HepG2 (cell line): ENCODE measurements around the gene SEMA4F. TPM values are rescaled to one million over a fixed set of nuclear protein-coding genes. Genes with fewer than 3 reads are reported as not detected.

Experiments
- ATAC-seq: fragments of 200-7000 bp; cut with Tn5 transposase; 3 replicates; pipeline ENCODE4 v1.9.1; 2020; ENCODE audit warnings: mild to moderate bottlenecking, moderate library complexity
- BruUV-seq: library from RNA; stranded (reverse); fragments of 400-500 nt; replicated peaks from 2 replicates; lab custom pipeline; 2021; lab: Mats Ljungman, UMichigan
- CTCF ChIA-PET: fragments of 300-600 bp; formaldehyde crosslinking; extraction: SDS; loops from one replicate; lab custom pipeline; 2021; ENCODE audit warnings: low total read pairs, inconsistent platforms, low intra/inter-chr PET ratio; lab: Yijun Ruan, JAX
- POLR2A ChIA-PET: fragments of 350-600 bp; sonication (Branson Sonifier 250); formaldehyde crosslinking; loops from one replicate; lab custom pipeline; 2020; ENCODE audit warnings: antibody characterized with exemption, inconsistent platforms; lab: Yijun Ruan, JAX
- DNase-seq: peaks from one replicate; pipeline ENCODE4 v3.0.0-alpha.2; 2015; ENCODE audit warnings: low spot score
- FAIRE-seq: peaks from 3 replicates; lab custom pipeline; 2011; peaks lifted over from hg19 to GRCh38; lab: Jason Lieb, UNC
- H2AFZ ChIP-seq: one replicate; pipeline ENCODE4 v1.6.1; 2011; ENCODE audit warnings: low read length, inconsistent platforms
- H3K27ac ChIP-seq: fragments of 300-600 bp; 3 replicates; pipeline ENCODE4 v1.8.0; 2011; ENCODE audit warnings: mixed run types, mild to moderate bottlenecking, mixed read lengths, low read length, inconsistent platforms; ENCODE audit not compliant: insufficient read depth; ENCODE audit errors: extremely low read length
- H3K27me3 ChIP-seq, 2 experiments: fragments of 200-600 bp in 1 of 2; 2 replicates in 1 of 2; 3 replicates in 1 of 2; pipeline versions ENCODE4 v1.6.0 to v1.8.0; 2011; ENCODE audit warnings: low read length in 2 of 2, mild to moderate bottlenecking in 2 of 2, moderate library complexity in 2 of 2, inconsistent platforms in 1 of 2; ENCODE audit not compliant: insufficient read depth in 2 of 2, control insufficient read depth in 1 of 2
- H3K36me3 ChIP-seq, 2 experiments: fragments of 200-600 bp in 1 of 2; replicated peaks in 1 of 2; 2 replicates in 1 of 2; 3 replicates in 1 of 2; pipeline versions ENCODE4 v1.5.1 to v1.8.0; 2011; ENCODE audit warnings: low read length in 2 of 2, inconsistent platforms in 1 of 2; ENCODE audit not compliant: insufficient read depth in 2 of 2, control insufficient read depth in 1 of 2
- H3K4me1 ChIP-seq: 2 replicates; pipeline ENCODE4 v1.5.1; 2012; ENCODE audit warnings: low read length, inconsistent platforms; ENCODE audit not compliant: insufficient read depth
- H3K4me2 ChIP-seq: 2 replicates; pipeline ENCODE4 v1.6.0; 2011; ENCODE audit warnings: low read depth, low read length, inconsistent platforms
- H3K4me3 ChIP-seq, 3 experiments: fragments of 200-600 bp in 1 of 3; sonication (generic), shearing (Covaris generic) in 1 of 3; replicated peaks in 1 of 3; 2 replicates each; pipeline ENCODE4 v1.5.1; 2011 to 2016; ENCODE audit warnings: low read length in 3 of 3, inconsistent platforms in 2 of 3, low read depth in 2 of 3, mild to moderate bottlenecking in 2 of 3, control low read depth in 1 of 3, mixed read lengths in 1 of 3; ENCODE audit not compliant: insufficient read depth in 1 of 3
- H3K79me2 ChIP-seq: one replicate; pipeline ENCODE4 v1.6.1; 2011; ENCODE audit warnings: low read length, inconsistent platforms; ENCODE audit not compliant: insufficient read depth
- H3K9ac ChIP-seq: 2 replicates; pipeline ENCODE4 v1.6.0; 2011; ENCODE audit warnings: mild to moderate bottlenecking, low read depth, low read length, inconsistent platforms; ENCODE audit not compliant: insufficient read depth
- H3K9me3 ChIP-seq: 2 replicates; pipeline ENCODE4 v1.5.1; 2012; ENCODE audit warnings: mild to moderate bottlenecking, low read length
- H4K20me1 ChIP-seq: 2 replicates; pipeline ENCODE4 v1.6.0; 2011; ENCODE audit warnings: inconsistent platforms, mild to moderate bottlenecking, low read length, moderate library complexity; ENCODE audit not compliant: insufficient read depth
- CREB1 ChIP-seq, 2 experiments: fragments of 450-650 bp in 1 of 2; IDR thresholded peaks; 2 replicates each; pipeline ENCODE4 v1.6.1; 2016 to 2017; ENCODE audit warnings: control low read depth in 1 of 2, mild to moderate bottlenecking in 1 of 2, missing compliant biosample characterization in 1 of 2, missing genetic modification characterization in 1 of 2
- FOXP1 ChIP-seq, 2 experiments: fragments of 450-650 bp in 1 of 2; IDR thresholded peaks; 2 replicates each; pipeline ENCODE4 v1.6.1; 2017 to 2018; ENCODE audit warnings: antibody characterized with exemption in 1 of 2
- ISL2 ChIP-seq: sonication (generic); formaldehyde crosslinking; IDR thresholded peaks from 2 replicates; pipeline ENCODE4 v1.5.0; 2020; ENCODE audit warnings: missing genetic modification reagents
- KMT2B ChIP-seq: IDR thresholded peaks from 2 replicates; pipeline ENCODE4 v1.6.1; 2016; ENCODE audit warnings: missing genetic modification reagents, missing compliant biosample characterization
- MAFF ChIP-seq: IDR thresholded peaks from 2 replicates; pipeline ENCODE4 v1.6.1; 2011; ENCODE audit warnings: low read depth, low read length, improper control_type of control experiment
- MAZ ChIP-seq, 2 experiments: sonication (generic) in 1 of 2; formaldehyde crosslinking in 1 of 2; IDR thresholded peaks; 2 replicates each; pipeline versions ENCODE4 v1.5.0 to v1.6.1; 2012 to 2020; ENCODE audit warnings: low read depth in 2 of 2, mild to moderate bottlenecking in 2 of 2, borderline replicate concordance in 1 of 2, improper control_type of control experiment in 1 of 2, low read length in 1 of 2, missing genetic modification reagents in 1 of 2, moderate library complexity in 1 of 2
- PHF5A ChIP-seq: IDR thresholded peaks from one replicate; pipeline ENCODE4 v1.6.1; 2018; ENCODE audit warnings: low read depth, missing genetic modification reagents; ENCODE audit not compliant: unreplicated experiment
- SIN3B ChIP-seq: fragments of 150-350 bp; IDR thresholded peaks from 2 replicates; pipeline ENCODE4 v1.6.1; 2014; ENCODE audit warnings: low read length
- SIX1 ChIP-seq: sonication (generic); formaldehyde crosslinking; IDR thresholded peaks from 2 replicates; pipeline ENCODE4 v1.4.0; 2020; ENCODE audit warnings: missing genetic modification reagents, borderline replicate concordance
- THAP8 ChIP-seq: sonication (generic); formaldehyde crosslinking; IDR thresholded peaks from 2 replicates; pipeline ENCODE4 v1.5.1; 2020; ENCODE audit warnings: missing genetic modification reagents, mild to moderate bottlenecking, borderline replicate concordance
- ZBTB7A ChIP-seq: sonication (generic); formaldehyde crosslinking; IDR thresholded peaks from 2 replicates; pipeline ENCODE4 v1.8.0; 2022; ENCODE audit warnings: mild to moderate bottlenecking, missing genetic modification reagents
- ZNF276 ChIP-seq: sonication (generic); formaldehyde crosslinking; IDR thresholded peaks from 2 replicates; pipeline ENCODE4 v1.4.0; 2020; ENCODE audit warnings: mild to moderate bottlenecking, low read depth, missing genetic modification reagents
- ZNF382 ChIP-seq: sonication (generic); formaldehyde crosslinking; IDR thresholded peaks from 2 replicates; pipeline ENCODE4 v1.5.0; 2020; ENCODE audit warnings: missing genetic modification reagents, mild to moderate bottlenecking, borderline replicate concordance
- ZNF574 ChIP-seq: sonication (generic); formaldehyde crosslinking; IDR thresholded peaks from 2 replicates; pipeline ENCODE4 v1.4.0; 2020; ENCODE audit warnings: missing genetic modification reagents
- ZNF703 ChIP-seq: sonication (generic); formaldehyde crosslinking; IDR thresholded peaks from 2 replicates; pipeline ENCODE4 v1.5.1; 2020; ENCODE audit warnings: missing genetic modification reagents, mild to moderate bottlenecking, moderate library complexity, borderline replicate concordance
- WGBS: methylation state at CpG from one replicate; pipeline ENCODE4 v1.1.6; 2017; ENCODE audit warnings: low lambda C conversion rate; 5-methylcytosine and 5-hydroxymethylcytosine counted together
- in situ Hi-C: cut with HindIII; loops from 2 replicates; pipeline ENCODE4 v1.10.0; 2017; ENCODE audit warnings: low pct_unique_long_range_greater_than_20kb; ENCODE audit not compliant: extremely low pct_ligation_motif_present
- intact Hi-C: fragments of 100-400 bp; cut with micrococcal nuclease; formaldehyde crosslinking; loops from one replicate; pipeline ENCODE4 v1.10.0; 2022; ENCODE audit not compliant: unreplicated experiment
- polyA plus RNA-seq, 8 experiments: library from polyadenylated mRNA; depleted of rRNA in 3 of 8; stranded (reverse) in 7 of 8; unstranded in 1 of 8; fragments of >200 nt; fragmentation: Illumina TruSeq in 4 of 8; extraction: Trizol in 4 of 8; gene quantifications; 2 replicates each; pipeline versions ENCODE4 v1.2.1 to v1.2.3, GENCODE V29; 2011 to 2016; ENCODE audit warnings: low read depth in 4 of 8, missing spikeins in 1 of 8, mixed read lengths in 1 of 8; ENCODE audit not compliant: insufficient read depth in 1 of 8
- total RNA-seq, 5 experiments: library from RNA; depleted of rRNA; stranded (reverse); fragments of >200 nt; fragmentation: Illumina TruSeq; extraction: Trizol; gene quantifications; 2 replicates each; pipeline ENCODE4 v1.2.3, GENCODE V29; 2016; ENCODE audit warnings: low read depth in 1 of 5

Gene SEMA4F
- total and polyA plus RNA-seq, 2 of the 13 experiments (the other 11 are each of a cell fraction or from before 2014, with no cell fraction given) = 7.1 to 10.3 TPM

GRCh38 chr2:74625658-74626425, 28.2 kb upstream of the SEMA4F start (continued):
- 0 out of 2 replicates have a peak, but pooled peaks have one; percentile 23 for TF ChIP-seq ZNF574

- in situ Hi-C loops = no loop called here
- H3K9ac ChIP-seq = no peak overlapping the region
- no peaks in the 10 kb centered on the region for H4K20me1 ChIP-seq
- H3K27ac ChIP-seq = no peak overlapping the region
- H3K9me3 ChIP-seq = no peaks in the 10 kb centered on the region
- POLR2A ChIA-PET = no interaction called here
- intact Hi-C loops = no loop called here
- peaks cover 0 to 5% of the 10 kb centered on the region in 2 experiments; a peak in 1 of 5 replicates for H3K27me3 ChIP-seq
- CTCF ChIA-PET = no interaction called here
- DNase-seq = no peak
- 7% methylated on average over 3 of the region's 3 CpGs for WGBS
- H3K79me2 ChIP-seq = no peaks in the 10 kb centered on the region
- BruUV-seq = no TSS peak
- H3K36me3 ChIP-seq = no peaks in the 10 kb centered on the region
- ATAC-seq = no peak
- H2AFZ ChIP-seq = no peak overlapping the region
- FAIRE-seq = no peak
- H3K4me2 ChIP-seq = no peak overlapping the region
- H3K4me1 ChIP-seq = no peaks in the 10 kb centered on the region
- no peak overlapping the region for H3K4me3 ChIP-seq
- no peak for TF ChIP-seq ZNF703 (CRISPR knock-in tag)
- 0 out of 2 replicates have a peak, but pooled peaks have one; percentile 32 for TF ChIP-seq CREB1 (IDR thresholded peaks at IDR 0.05)
- no peak for TF ChIP-seq CREB1 (CRISPR knock-in tag; IDR thresholded peaks at IDR 0.05)
- no peak for TF ChIP-seq ZNF276 (CRISPR knock-in tag)
- TF ChIP-seq MAZ (IDR thresholded peaks at IDR 0.05; ENCODE audit: borderline replicate concordance, low read depth, low read length) = no peak
- no peak for TF ChIP-seq MAZ (CRISPR knock-in tag; IDR thresholded peaks at IDR 0.05; ENCODE audit: low read depth)
- no peak for TF ChIP-seq SIN3B
- no peak for TF ChIP-seq FOXP1 (IDR thresholded peaks at IDR 0.05)
- no peak for TF ChIP-seq FOXP1 (CRISPR knock-in tag; IDR thresholded peaks at IDR 0.05)
- no peak for TF ChIP-seq KMT2B (CRISPR knock-in tag)
- TF ChIP-seq PHF5A (CRISPR knock-in tag) = no peak
- TF ChIP-seq SIX1 (CRISPR knock-in tag) = no peak
- TF ChIP-seq ZNF382 = no peak
- TF ChIP-seq THAP8 (CRISPR knock-in tag) = no peak
- TF ChIP-seq ZBTB7A (CRISPR knock-in tag) = no peak
- 0 out of 2 replicates have a peak, but pooled peaks have one; percentile 10 for TF ChIP-seq MAFF
- no peak for TF ChIP-seq ISL2 (CRISPR knock-in tag)
These were observed 25.4 kb upstream of the SEMA4F start for GRCh38 chr2:74628538-74629105.
